Breast epithelium (tissue), 4 donors: ENCODE measurements around the gene FNIP1. TPM values are rescaled to one million over a fixed set of nuclear protein-coding genes. Genes with fewer than 3 reads are reported as not detected.

Source experiments
- DNase-seq, 2 donors: peaks; one replicate each; pipeline ENCODE4 v3.0.0-alpha.2; 2019; ENCODE audit warnings: low spot score in 2 of 2
- H3K27ac ChIP-seq, 2 donors: fragments of 200-600 bp; sonication (generic) in 1 of 2; one replicate each; pipeline ENCODE4 v1.5.1; 2016 to 2019; ENCODE audit warnings: mild to moderate bottlenecking in 1 of 2
- H3K27me3 ChIP-seq, 2 donors: fragments of 200-600 bp; sonication (generic) in 1 of 2; one replicate each; pipeline versions ENCODE4 v1.5.1 to v1.6.0; 2017 to 2019; ENCODE audit warnings: control low read depth in 1 of 2, mild to moderate bottlenecking in 1 of 2
- H3K36me3 ChIP-seq: fragments of 200-600 bp; one replicate; pipeline ENCODE4 v1.5.1; 2019
- H3K4me1 ChIP-seq, 2 donors: fragments of 200-600 bp; sonication (generic); one replicate each; pipeline ENCODE4 v1.5.1; 2016 to 2019; ENCODE audit warnings: control low read depth in 1 of 2
- H3K4me3 ChIP-seq, 3 donors: fragments of 200-600 bp; sonication (generic); 1 replicate in 2 of 3; 2 replicates in 1 of 3; pipeline ENCODE4 v1.5.1; 2016 to 2019; ENCODE audit warnings: mild to moderate bottlenecking in 3 of 3, moderate library complexity in 2 of 3
- H3K9me3 ChIP-seq, 2 donors: fragments of 200-600 bp; sonication (generic) in 1 of 2; one replicate each; pipeline ENCODE4 v1.5.1; 2016 to 2019; ENCODE audit warnings: control low read depth in 1 of 2
- CTCF ChIP-seq, 3 donors: fragments of 450-650 bp; IDR thresholded peaks; one replicate each; pipeline ENCODE4 v1.5.1; 2016 to 2017; ENCODE audit warnings: antibody characterized with exemption in 3 of 3, mild to moderate bottlenecking in 3 of 3, moderate library complexity in 3 of 3
- POLR2A ChIP-seq: fragments of 450-650 bp; IDR thresholded peaks from one replicate; pipeline ENCODE4 v1.6.1; 2016; ENCODE audit warnings: antibody characterized with exemption, mild to moderate bottlenecking, moderate library complexity
- POLR2AphosphoS5 ChIP-seq, 3 donors: sonication (generic); formaldehyde crosslinking; IDR thresholded peaks; one replicate each; pipeline ENCODE4 v1.6.1; 2017; ENCODE audit warnings: antibody characterized with exemption in 3 of 3
- intact Hi-C: fragments of 100-400 bp; cut with DNase I; formaldehyde crosslinking; loops from one replicate; pipeline ENCODE4 v1.15.1; 2023; ENCODE audit warnings: low total_unique reads
- total RNA-seq, 3 donors: library from RNA; depleted of rRNA; stranded (reverse); fragments of >200 nt; gene quantifications; one replicate each; pipeline ENCODE4 v1.1.0, GENCODE V29; 2016

The FNIP1 gene
- total RNA-seq, 3 donors from 2014 or later: 60.3 to 96.3 (median 70.9) TPM

- no peak for TF ChIP-seq CTCF (IDR thresholded peaks at IDR 0.05)
- no peak for TF ChIP-seq POLR2A
- no peak for TF ChIP-seq POLR2AphosphoS5 (IDR thresholded peaks at IDR 0.05)
- Histone ChIP-seq H3K4me3 (no peak overlapping the region), H3K36me3 (no peaks in the 10 kb centered on the region), H3K27me3 (no peaks in the 10 kb centered on the region), H3K27ac (no peak overlapping the region), H3K4me1 (no peaks in the 10 kb centered on the region), H3K9me3 (peaks cover 5 to 25% of the 10 kb centered on the region in 2 donors)
- DNase-seq: no peak
- intact Hi-C loops: no loop called here
Observed at GRCh38 chr5:131716650-131717049, 80.2 kb downstream of the FNIP1 start.

- no peak for TF ChIP-seq CTCF (IDR thresholded peaks at IDR 0.05)
- no peak for TF ChIP-seq POLR2A
- TF ChIP-seq POLR2AphosphoS5 (IDR thresholded peaks at IDR 0.05): no peak
- no peaks in the 10 kb centered on the region for H3K36me3 ChIP-seq
- H3K27ac ChIP-seq: no peak overlapping the region
- no peaks in the 10 kb centered on the region for H3K4me1 ChIP-seq
- no peaks in the 10 kb centered on the region for H3K27me3 ChIP-seq
- intact Hi-C loops: no loop called here
- H3K9me3 ChIP-seq: no peaks in the 10 kb centered on the region
- H3K4me3 ChIP-seq: no peak overlapping the region
- no peak for DNase-seq
Observed at GRCh38 chr5:131710391-131710790, 86.4 kb downstream of the FNIP1 start.

GRCh38 chr5:131709043-131709442 lies 87.8 kb downstream of the FNIP1 start:
- H3K9me3 ChIP-seq: no peaks in the 10 kb centered on the region
- no peak for TF ChIP-seq POLR2A
- no peak for TF ChIP-seq POLR2AphosphoS5 (IDR thresholded peaks at IDR 0.05)
- no peak for TF ChIP-seq CTCF (IDR thresholded peaks at IDR 0.05)
- DNase-seq: no peak
- H3K27ac ChIP-seq: no peak overlapping the region
- no peaks in the 10 kb centered on the region for H3K36me3 ChIP-seq
- no peak overlapping the region for H3K4me3 ChIP-seq
- intact Hi-C loops: loop anchor here (5.0 kb wide), 1 partner anchor 43 kb away; no protein-coding TSS in a partner anchor
- H3K27me3 ChIP-seq: no peaks in the 10 kb centered on the region
- H3K4me1 ChIP-seq: no peaks in the 10 kb centered on the region

GRCh38 chr5:131706281-131706680 lies 90.5 kb downstream of the FNIP1 start:
- Histone ChIP-seq H3K36me3 (peaks cover 9% of the 10 kb centered on the region), H3K4me3 (no peak overlapping the region), H3K27ac (no peak overlapping the region), H3K27me3 (no peaks in the 10 kb centered on the region), H3K9me3 (no peaks in the 10 kb centered on the region), H3K4me1 (no peaks in the 10 kb centered on the region)
- no peak for DNase-seq
- TF ChIP-seq POLR2A: no peak
- no peak for TF ChIP-seq CTCF (IDR thresholded peaks at IDR 0.05)
- no peak for TF ChIP-seq POLR2AphosphoS5 (IDR thresholded peaks at IDR 0.05)
- intact Hi-C loops: loop anchor here (5.0 kb wide), 1 partner anchor 46 kb away; no protein-coding TSS in a partner anchor

- intact Hi-C loops: no loop called here
- Histone ChIP-seq H3K9me3 (no peaks in the 10 kb centered on the region), H3K27me3 (no peaks in the 10 kb centered on the region), H3K4me1 (no peaks in the 10 kb centered on the region), H3K4me3 (no peak overlapping the region), H3K36me3 (no peaks in the 10 kb centered on the region), H3K27ac (no peak overlapping the region)
- DNase-seq: no peak
- TF ChIP-seq POLR2AphosphoS5 (IDR thresholded peaks at IDR 0.05): no peak
- no peak for TF ChIP-seq CTCF (IDR thresholded peaks at IDR 0.05)
- TF ChIP-seq POLR2A: no peak
Observed at GRCh38 chr5:131694926-131695325, 101.9 kb downstream of the FNIP1 start.
